Liver (tissue), 9 donors: ENCODE measurements around the gene CMTM5. TPM values are rescaled to one million over a fixed set of nuclear protein-coding genes. Genes with fewer than 3 reads are reported as not detected.

Source experiments
- DNase-seq: peaks from one replicate; pipeline ENCODE4 v3.0.0-alpha.2; 2017; ENCODE audit warnings: low spot score
- H3K27ac ChIP-seq, 2 donors: one replicate each; pipeline ENCODE4 v1.7.0; 2013; ENCODE audit warnings: inconsistent platforms in 2 of 2, low read length in 2 of 2, control low read depth in 1 of 2, low read depth in 1 of 2, mild to moderate bottlenecking in 1 of 2
- H3K27me3 ChIP-seq, 4 donors: one replicate each; pipeline versions ENCODE4 v1.6.1 to v1.7.0; 2013; ENCODE audit warnings: low read length in 3 of 4, inconsistent platforms in 1 of 4, mild to moderate bottlenecking in 1 of 4, moderate library complexity in 1 of 4; ENCODE audit not compliant: control insufficient read depth in 4 of 4, insufficient read depth in 4 of 4
- H3K36me3 ChIP-seq, 4 donors: one replicate each; pipeline versions ENCODE4 v1.6.1 to v1.7.0; 2013; ENCODE audit warnings: low read length in 3 of 4, mild to moderate bottlenecking in 3 of 4, low read depth in 1 of 4, moderate library complexity in 1 of 4; ENCODE audit not compliant: control insufficient read depth in 4 of 4, insufficient read depth in 3 of 4
- H3K4me1 ChIP-seq, 4 donors: one replicate each; pipeline versions ENCODE4 v1.6.1 to v1.7.0; 2013; ENCODE audit warnings: low read length in 3 of 4, mild to moderate bottlenecking in 3 of 4, moderate library complexity in 1 of 4; ENCODE audit not compliant: control insufficient read depth in 4 of 4, insufficient read depth in 4 of 4
- H3K4me3 ChIP-seq, 3 donors: one replicate each; pipeline versions ENCODE4 v1.6.1 to v1.7.0; 2013; ENCODE audit warnings: low read length in 3 of 3, control low read depth in 1 of 3, low read depth in 1 of 3, mild to moderate bottlenecking in 1 of 3
- H3K9ac ChIP-seq, 2 donors: one replicate each; pipeline ENCODE4 v1.7.0; 2013; ENCODE audit warnings: low read length in 2 of 2, mild to moderate bottlenecking in 2 of 2, moderate library complexity in 2 of 2, control low read depth in 1 of 2, low read depth in 1 of 2
- H3K9me3 ChIP-seq, 4 donors: one replicate each; pipeline versions ENCODE4 v1.6.1 to v1.7.0; 2013; ENCODE audit warnings: low read length in 3 of 4; ENCODE audit not compliant: control insufficient read depth in 4 of 4
- CTCF ChIP-seq: fragments of 150-350 bp; IDR thresholded peaks from 2 replicates; pipeline ENCODE4 v1.5.1; 2017; ENCODE audit warnings: improper control_type of control experiment, low read depth, low read length; ENCODE audit not compliant: missing input control
- EGR1 ChIP-seq, 2 donors: IDR thresholded peaks; 2 replicates each; pipeline ENCODE4 v1.6.1; 2016 to 2018; ENCODE audit warnings: antibody characterized with exemption in 2 of 2, low read depth in 2 of 2
- FOXA1 ChIP-seq: IDR thresholded peaks from 2 replicates; pipeline ENCODE4 v1.6.1; 2016; ENCODE audit warnings: antibody characterized with exemption
- GABPA ChIP-seq, 2 donors: IDR thresholded peaks in 1 of 2; conservative IDR thresholded peaks in 1 of 2; 2 replicates each; pipeline ENCODE4 v1.6.1; 2016; ENCODE audit warnings: antibody characterized with exemption in 2 of 2, mild to moderate bottlenecking in 1 of 2, moderate library complexity in 1 of 2
- HNF4A ChIP-seq, 2 donors: conservative IDR thresholded peaks; 2 replicates each; pipeline ENCODE4 v1.6.1; 2016; ENCODE audit warnings: antibody characterized with exemption in 2 of 2, mild to moderate bottlenecking in 2 of 2
- JUND ChIP-seq, 2 donors: IDR thresholded peaks; 2 replicates each; pipeline ENCODE4 v1.6.1; 2016; ENCODE audit warnings: antibody characterized with exemption in 2 of 2
- MAX ChIP-seq: IDR thresholded peaks from 2 replicates; pipeline ENCODE4 v1.6.1; 2016; ENCODE audit warnings: antibody characterized with exemption
- REST ChIP-seq: IDR thresholded peaks from 2 replicates; pipeline ENCODE4 v1.6.1; 2016; ENCODE audit warnings: antibody characterized with exemption, mild to moderate bottlenecking
- SP1 ChIP-seq: IDR thresholded peaks from 2 replicates; pipeline ENCODE4 v1.6.1; 2018; ENCODE audit warnings: antibody characterized with exemption, mild to moderate bottlenecking
- TAF1 ChIP-seq: conservative IDR thresholded peaks from 2 replicates; pipeline ENCODE4 v1.6.1; 2016; ENCODE audit warnings: antibody characterized with exemption, mild to moderate bottlenecking
- YY1 ChIP-seq: IDR thresholded peaks from 2 replicates; pipeline ENCODE4 v1.6.1; 2016; ENCODE audit warnings: antibody characterized with exemption, mild to moderate bottlenecking
- WGBS: extraction: QIAGEN DNeasy Blood & Tissue Kit; methylation state at CpG from one replicate; pipeline ENCODE4 v1.1.7; 2013; 5-methylcytosine and 5-hydroxymethylcytosine counted together
- polyA plus RNA-seq, 2 donors: library from polyadenylated mRNA; stranded (reverse) in 1 of 2; unstranded in 1 of 2; fragments of 200-250 nt in 1 of 2; fragments of >200 nt in 1 of 2; fragmentation: Nextera tagmentation in 1 of 2; extraction: Ambion mirVana in 1 of 2; gene quantifications; one replicate each; pipeline versions ENCODE4 v1.2.1 to v1.2.3, GENCODE V29; 2013 to 2015
- total RNA-seq, 2 donors: library from RNA; depleted of rRNA; stranded (reverse); fragments of >200 nt; gene quantifications; one replicate each; pipeline ENCODE4 v1.2.3, GENCODE V29; 2014
- donor health status: healthy.
- donor health status: healthy.
- donor health status: healthy.
- donor health status: healthy.
- donor health status: healthy.

The CMTM5 gene
- total and polyA plus RNA-seq, 4 donors: 0.22 to 5.5 TPM; not detected in 2

- Histone ChIP-seq H3K9ac (no peak overlapping the region), H3K4me3 (no peak overlapping the region), H3K27me3 (no peaks in the 10 kb centered on the region), H3K9me3 (no peaks in the 10 kb centered on the region), H3K36me3 (no peaks in the 10 kb centered on the region), H3K4me1 (no peaks in the 10 kb centered on the region), H3K27ac (no peak overlapping the region)
- no peak for DNase-seq
- TF ChIP-seq GABPA (IDR thresholded peaks at IDR 0.05 in 1 of 2, conservative IDR thresholded peaks at IDR 0.05 in 1 of 2) (no peak), REST (no peak), MAX (no peak), JUND (IDR thresholded peaks at IDR 0.05) (no peak), EGR1 (IDR thresholded peaks at IDR 0.05; ENCODE audit: low read depth in 2 of 2) (no peak), CTCF (no peak), HNF4A (conservative IDR thresholded peaks at IDR 0.05) (no peak)
- WGBS: 88% methylated on average over 3 of the region's 3 CpGs
These were observed 3.8 kb upstream of the CMTM5 start for GRCh38 chr14:23373041-23373440.

- H3K4me1 ChIP-seq: no peaks in the 10 kb centered on the region
- no peaks in the 10 kb centered on the region for H3K27me3 ChIP-seq
- no peaks in the 10 kb centered on the region for H3K9me3 ChIP-seq
- no peak overlapping the region for H3K27ac ChIP-seq
- TF ChIP-seq YY1 (no peak), HNF4A (conservative IDR thresholded peaks at IDR 0.05) (no peak), TAF1 (no peak), SP1 (no peak), MAX (no peak), REST (no peak), FOXA1 (no peak)
- no peaks in the 10 kb centered on the region for H3K36me3 ChIP-seq
- DNase-seq: no peak
- H3K9ac ChIP-seq: no peak overlapping the region
- H3K4me3 ChIP-seq: no peak overlapping the region
- WGBS: 88% methylated on average over 21 of the region's 21 CpGs
These were observed 1.2 kb upstream of the CMTM5 start for GRCh38 chr14:23375527-23376251.
